GM21526 (cell line): ENCODE measurements around the gene CNTRL.
"Not testable (repeated sequence)": the region's sequence is repeated elsewhere in the genome, so short reads cannot be mapped to it uniquely, and the experiment has no call there.

Experiments used
- ATAC-seq: cut with Tn5 transposase; IDR thresholded peaks from one replicate; pipeline ENCODE4 v1.9.1; 2021; ENCODE audit warnings: moderate library complexity; ENCODE audit not compliant: unreplicated experiment, low FRiP score

Gene CNTRL

GRCh38 chr9:121074370-121075250 lies at the start of gene CNTRL:
Gene CNTRL, plus strand, starts transcription at chr9:121074955. Its CDS starts 13,372 bp downstream, at chr9:121088327.
- peak; percentile 58 for ATAC-seq

GRCh38 chr9:121026260-121026691 lies 48.5 kb upstream of the CNTRL start:
- ATAC-seq = no peak

- ATAC-seq = no peak
These were observed 48.0 kb upstream of the CNTRL start for GRCh38 chr9:121026768-121027167.

GRCh38 chr9:121028285-121028684 lies 46.5 kb upstream of the CNTRL start:
- ATAC-seq = not testable (repeated sequence)

GRCh38 chr9:121029469-121029868 lies 45.3 kb upstream of the CNTRL start:
- ATAC-seq = no peak

GRCh38 chr9:121034529-121034928 lies 40.2 kb upstream of the CNTRL start:
- no peak for ATAC-seq

- not testable (repeated sequence) for ATAC-seq
These were observed 39.0 kb upstream of the CNTRL start for GRCh38 chr9:121035717-121036116.

GRCh38 chr9:121038362-121038761 lies 36.4 kb upstream of the CNTRL start:
- no peak for ATAC-seq

- no peak for ATAC-seq
These were observed 36.0 kb upstream of the CNTRL start for GRCh38 chr9:121038804-121039203.

GRCh38 chr9:121048175-121048574 lies 26.6 kb upstream of the CNTRL start:
- ATAC-seq = no peak

GRCh38 chr9:121048618-121049017 lies 26.1 kb upstream of the CNTRL start:
- ATAC-seq = no peak

- no peak for ATAC-seq
These were observed 24.4 kb upstream of the CNTRL start, which contains the start of gene C5 for GRCh38 chr9:121050128-121050988. Gene C5, minus strand, starts transcription at chr9:121050275. Its CDS starts 29 bp downstream, at chr9:121050246.

GRCh38 chr9:121053544-121053943 lies 21.2 kb upstream of the CNTRL start:
- ATAC-seq = no peak

GRCh38 chr9:121055642-121056143 lies 19.1 kb upstream of the CNTRL start:
- no peak for ATAC-seq

GRCh38 chr9:121057821-121058220 lies 16.9 kb upstream of the CNTRL start:
- no peak for ATAC-seq

GRCh38 chr9:121059513-121059912 lies 15.2 kb upstream of the CNTRL start:
- no peak for ATAC-seq

GRCh38 chr9:121059998-121060636 lies 14.6 kb upstream of the CNTRL start:
- no peak for ATAC-seq

GRCh38 chr9:121066850-121067249 lies 7.9 kb upstream of the CNTRL start:
- ATAC-seq = no peak

- no peak for ATAC-seq
These were observed 7.1 kb upstream of the CNTRL start for GRCh38 chr9:121067640-121068039.

- no peak for ATAC-seq
These were observed 5.4 kb upstream of the CNTRL start for GRCh38 chr9:121069396-121069795.

- no peak for ATAC-seq
These were observed 3.4 kb upstream of the CNTRL start for GRCh38 chr9:121071370-121071755.
